GM19455 (cell line): ENCODE data around the gene MAPT.

Source experiments
- ATAC-seq: cut with Tn5 transposase; IDR thresholded peaks from one replicate; pipeline ENCODE4 v1.9.1; 2021; ENCODE audit not compliant: unreplicated experiment

MAPT gene

GRCh38 chr17:45986056-45986455 is 91.7 kb downstream of the MAPT start:
- ATAC-seq: no peak

GRCh38 chr17:45987706-45988105 is 93.4 kb downstream of the MAPT start:
- no peak for ATAC-seq

- ATAC-seq: no peak
Measured at GRCh38 chr17:45989759-45990158, 95.4 kb downstream of the MAPT start.

GRCh38 chr17:45990886-45991285 is 96.5 kb downstream of the MAPT start:
- ATAC-seq: no peak

GRCh38 chr17:45991341-45991740 is 97.0 kb downstream of the MAPT start:
- ATAC-seq: no peak

GRCh38 chr17:45992175-45992574 is 97.8 kb downstream of the MAPT start:
- no peak for ATAC-seq

- no peak for ATAC-seq
Measured at GRCh38 chr17:45992904-45993303, 98.5 kb downstream of the MAPT start.

- no peak for ATAC-seq
Measured at GRCh38 chr17:45993962-45994627, 99.7 kb downstream of the MAPT start.

- no peak for ATAC-seq
Measured at GRCh38 chr17:45994987-45995386, 100.6 kb downstream of the MAPT start.

GRCh38 chr17:45995627-45996270 is 101.4 kb downstream of the MAPT start:
- no peak for ATAC-seq

GRCh38 chr17:45996282-45996937 is 102.1 kb downstream of the MAPT start:
- ATAC-seq: no peak

- no peak for ATAC-seq
Measured at GRCh38 chr17:45997166-45997565, 102.8 kb downstream of the MAPT start.

GRCh38 chr17:45997624-45998023 is 103.3 kb downstream of the MAPT start:
- ATAC-seq: no peak

GRCh38 chr17:45998987-45999899 is 104.9 kb downstream of the MAPT start, which contains the start of gene STH:
STH (plus strand) TSS chr17:45999250; CDS start chr17:45999280, 30 bp downstream.
- ATAC-seq: no peak

- no peak for ATAC-seq
Measured at GRCh38 chr17:45999900-46000290, 105.5 kb downstream of the MAPT start.

GRCh38 chr17:46000292-46000691 is 105.9 kb downstream of the MAPT start:
- no peak for ATAC-seq

- ATAC-seq: no peak
Measured at GRCh38 chr17:46000757-46001156, 106.4 kb downstream of the MAPT start.

GRCh38 chr17:46001390-46002310 is 107.3 kb downstream of the MAPT start:
- ATAC-seq: no peak

GRCh38 chr17:46002311-46002972 is 108.1 kb downstream of the MAPT start:
- ATAC-seq: no peak

GRCh38 chr17:46002973-46003316 is 108.6 kb downstream of the MAPT start:
- no peak for ATAC-seq
